Ovary (tissue), 9 donors: ENCODE results near the gene LGALS13. TPM values are rescaled to one million over a fixed set of nuclear protein-coding genes. Genes with fewer than 3 reads are reported as not detected.

ENCODE experiments used
- DNase-seq, 5 donors: peaks; one replicate each; pipeline ENCODE4 v3.0.0-alpha.2; 2019 to 2020
- H3K27ac ChIP-seq, 2 donors: fragments of 200-600 bp; one replicate each; pipeline versions ENCODE4 v1.5.1 to v1.8.0; 2019 to 2022
- H3K27me3 ChIP-seq: fragments of 200-600 bp; one replicate; pipeline ENCODE4 v1.8.0; 2022
- H3K36me3 ChIP-seq: fragments of 200-600 bp; sonication (generic); one replicate; pipeline ENCODE4 v1.5.1; 2019
- H3K4me1 ChIP-seq: one replicate; pipeline ENCODE4 v1.8.1; 2013; ENCODE audit warnings: mild to moderate bottlenecking, moderate library complexity; ENCODE audit not compliant: insufficient read depth
- H3K4me3 ChIP-seq: fragments of 200-600 bp; sonication (generic); one replicate; pipeline ENCODE4 v1.5.1; 2017
- H3K9me3 ChIP-seq, 2 donors: fragments of 200-600 bp in 1 of 2; sonication (generic) in 1 of 2; one replicate each; pipeline versions ENCODE4 v1.5.1 to v1.8.1; 2013 to 2019; ENCODE audit warnings: mild to moderate bottlenecking in 1 of 2, moderate library complexity in 1 of 2
- CTCF ChIP-seq, 3 donors: fragments of 450-650 bp in 2 of 3; fragments of 200-600 bp in 1 of 3; IDR thresholded peaks; one replicate each; pipeline versions ENCODE4 v1.5.1 to v1.8.0; 2016 to 2022; ENCODE audit warnings: antibody characterized with exemption in 3 of 3, mild to moderate bottlenecking in 1 of 3
- EP300 ChIP-seq: sonication (generic); formaldehyde crosslinking; IDR thresholded peaks from one replicate; pipeline ENCODE4 v1.6.1; 2017; ENCODE audit warnings: antibody characterized with exemption
- POLR2A ChIP-seq: fragments of 450-650 bp; IDR thresholded peaks from one replicate; pipeline ENCODE4 v1.6.1; 2017; ENCODE audit warnings: antibody characterized with exemption, mild to moderate bottlenecking, moderate library complexity
- WGBS, 3 donors: extraction: QIAGEN DNeasy Blood & Tissue Kit in 1 of 3; methylation state at CpG; one replicate each; pipeline versions ENCODE4 v1.1.5 to v1.1.7; 2013 to 2017; 5-methylcytosine and 5-hydroxymethylcytosine counted together
- intact Hi-C, 4 donors: fragments of 100-400 bp; cut with DNase I; formaldehyde crosslinking; loops; one replicate each; pipeline versions ENCODE4 v1.11.0 to v1.15.1; 2022 to 2023
- polyA plus RNA-seq, 2 donors: library from polyadenylated mRNA; stranded (reverse); fragments of 200-250 nt in 1 of 2; fragments of 350-450 nt in 1 of 2; fragmentation: Illumina TruSeq in 1 of 2; extraction: RNeasy Lipid Tissue Mini Kit (QIAGEN cat#74804) in 1 of 2; gene quantifications; one replicate each; pipeline ENCODE4 v1.2.3, GENCODE V29; 2013 to 2014
- small RNA-seq: library from RNA; depleted of rRNA; stranded (forward); fragments of <200 nt; gene quantifications from one replicate; pipeline ENCODE3, GENCODE V24; 2016
- total RNA-seq, 7 donors: library from RNA; depleted of rRNA in 2 of 7; stranded (reverse); fragments of >200 nt in 2 of 7; fragmentation: NEBNext Ultra II Directional in 3 of 7; extraction: Animal tissue kit (Norgen Biotek cat#: 25700) in 3 of 7; gene quantifications; one replicate each; pipeline versions ENCODE4 v1.1.0 to v1.2.4, GENCODE V29; 2016 to 2023
- donor health status: DM: no; HTN: no; CAD: no; lungs with moderate emphysema.
- donor health status: DM: no; HTN: no; CAD: no.
- donor health status: Bipolar disorder and iron deficiency.
- donor health status: DM: yes; HTN: yes; CAD: no.
- donor health status: DM: no; HTN: no; CAD: no.
- donor health status: DM: yes; HTN: yes; CAD: no.

The LGALS13 gene
- total and polyA plus RNA-seq, 9 donors, result not detected

- 34 to 44% (median 35%) methylated on average over 3 of the region's 3 CpGs for WGBS, 3 donors
- intact Hi-C loops, result no loop called here
- TF ChIP-seq EP300 (no peak), POLR2A (no peak), CTCF (IDR thresholded peaks at IDR 0.05) (no peak)
- DNase-seq, result no peak
- Histone ChIP-seq H3K9me3 (no peaks in the 10 kb centered on the region), H3K27me3 (no peaks in the 10 kb centered on the region), H3K27ac (no peak overlapping the region), H3K4me1 (no peaks in the 10 kb centered on the region), H3K4me3 (no peak overlapping the region), H3K36me3 (no peaks in the 10 kb centered on the region)
Observed at GRCh38 chr19:39647918-39648317, 45.6 kb downstream of the LGALS13 start.

GRCh38 chr19:39655613-39656012 is 53.3 kb downstream of the LGALS13 start, which contains the start of gene LGALS16:
TSS of gene LGALS16 (plus strand) at chr19:39655913. CDS start at chr19:39655962, 49 bp downstream.
- Histone ChIP-seq H3K36me3 (no peaks in the 10 kb centered on the region), H3K4me3 (no peak within 1 kb of the TSS), H3K27ac (no peak within 1 kb of the TSS), H3K9me3 (no peaks in the 10 kb centered on the region), H3K4me1 (no peaks in the 10 kb centered on the region), H3K27me3 (no peaks in the 10 kb centered on the region)
- TF ChIP-seq CTCF (IDR thresholded peaks at IDR 0.05) (no peak), EP300 (no peak), POLR2A (no peak)
- intact Hi-C loops, result no loop called here
- 45 to 56% (median 54%) methylated on average over 3 of the region's 3 CpGs for WGBS, 3 donors
- no peak for DNase-seq

Small RNA genes within 50 kb of the gene (small RNA-seq; reads per million reads assigned to genes)
- gene AC005176.2 (not detected), gene RPS29P24 (not detected), gene RPS29P25 (not detected), gene RPS29P26 (not detected), gene RPS29P30 (not detected)

Other genes starting within 250 kb of the LGALS13 start
- 10 to 100 TPM; 31.0 to 60.2 (median 47.4) TPM for gene PAF1, start 211.4 kb upstream of the LGALS13 start, total RNA-seq
- gene PAF1, start 211.4 kb upstream of the LGALS13 start, polyA plus RNA-seq, result 10 to 100 TPM; 52.7 to 78.1 TPM
- gene MED29, start 211.1 kb upstream of the LGALS13 start, total RNA-seq, result 10 to 100 TPM; 27.7 to 62.9 (median 59.9) TPM
- gene MED29, start 211.1 kb upstream of the LGALS13 start, polyA plus RNA-seq, result 10 to 100 TPM; 43.5 to 48.8 TPM
- 100 to 1,000 TPM in 6 of 7 donors, 10 to 100 TPM in 1; 78.1 to 995 (median 152) TPM for gene ZFP36, start 195.7 kb upstream of the LGALS13 start, total RNA-seq
- 100 to 1,000 TPM; 204 to 320 TPM for gene ZFP36, start 195.7 kb upstream of the LGALS13 start, polyA plus RNA-seq
- gene PLEKHG2, start 189.9 kb upstream of the LGALS13 start, total RNA-seq, result 10 to 100 TPM in 6 of 7 donors, 1 to 10 TPM in 1; 8.6 to 68.0 (median 33.9) TPM
- gene PLEKHG2, start 189.9 kb upstream of the LGALS13 start, polyA plus RNA-seq, result 10 to 100 TPM; 12.9 to 23.0 TPM
- 1,000 to 10,000 TPM; 3,321 to 5,287 (median 4,531) TPM for gene RPS16, start 166.6 kb upstream of the LGALS13 start, total RNA-seq
- 1,000 to 10,000 TPM; 2,348 to 7,403 TPM for gene RPS16, start 166.6 kb upstream of the LGALS13 start, polyA plus RNA-seq
- 100 to 1,000 TPM in 4 of 7 donors, 10 to 100 TPM in 3; 51.4 to 127 (median 101) TPM for gene SUPT5H, start 156.9 kb upstream of the LGALS13 start, total RNA-seq
- 100 to 1,000 TPM in 1 of 2 donors, 10 to 100 TPM in 1; 98.8 to 163 TPM for gene SUPT5H, start 156.9 kb upstream of the LGALS13 start, polyA plus RNA-seq
- 10 to 100 TPM; 31.5 to 59.9 (median 51.4) TPM for gene TIMM50, start 121.7 kb upstream of the LGALS13 start, total RNA-seq
- 10 to 100 TPM; 41.2 to 48.3 TPM for gene TIMM50, start 121.7 kb upstream of the LGALS13 start, polyA plus RNA-seq
- gene DLL3, start 103.6 kb upstream of the LGALS13 start, total RNA-seq, result under 1 TPM in 3 of 7 donors, not detected in 4; 0.10 to 0.33 (median 0.24) TPM
- under 1 TPM; 0.10 to 0.22 TPM for gene DLL3, start 103.6 kb upstream of the LGALS13 start, polyA plus RNA-seq
- under 1 TPM in 1 of 7 donors, not detected in 6; 0.27 TPM for gene SELENOV, start 87.4 kb upstream of the LGALS13 start, total RNA-seq
- under 1 TPM in 1 of 2 donors, not detected in 1; 0.39 TPM for gene SELENOV, start 87.4 kb upstream of the LGALS13 start, polyA plus RNA-seq
- 1 to 10 TPM; 3.1 to 7.0 (median 6.2) TPM for gene EID2B, start 69.7 kb upstream of the LGALS13 start, total RNA-seq
- 1 to 10 TPM; 2.3 to 7.5 TPM for gene EID2B, start 69.7 kb upstream of the LGALS13 start, polyA plus RNA-seq
- 10 to 100 TPM in 5 of 7 donors, 1 to 10 TPM in 2; 6.9 to 17.0 (median 13.1) TPM for gene EID2, start 62.4 kb upstream of the LGALS13 start, total RNA-seq
- 10 to 100 TPM; 10.5 to 13.5 TPM for gene EID2, start 62.4 kb upstream of the LGALS13 start, polyA plus RNA-seq
- not detected for gene LGALS16, start 53.4 kb downstream of the LGALS13 start, total RNA-seq
- gene LGALS16, start 53.4 kb downstream of the LGALS13 start, polyA plus RNA-seq, result not detected
- gene LGALS14, start 102.0 kb downstream of the LGALS13 start, total RNA-seq, result not detected
- not detected for gene LGALS14, start 102.0 kb downstream of the LGALS13 start, polyA plus RNA-seq
- not detected for gene CLC, start 135.5 kb downstream of the LGALS13 start, total RNA-seq
- gene CLC, start 135.5 kb downstream of the LGALS13 start, polyA plus RNA-seq, result not detected
- gene LEUTX, start 176.3 kb downstream of the LGALS13 start, total RNA-seq, result not detected
- gene LEUTX, start 176.3 kb downstream of the LGALS13 start, polyA plus RNA-seq, result not detected
- gene DYRK1B, start 231.6 kb downstream of the LGALS13 start, total RNA-seq, result 10 to 100 TPM; 10.1 to 17.8 (median 13.4) TPM
- gene DYRK1B, start 231.6 kb downstream of the LGALS13 start, polyA plus RNA-seq, result 10 to 100 TPM; 18.1 to 31.0 TPM
- 100 to 1,000 TPM; 218 to 494 (median 369) TPM for gene FBL, start 243.9 kb downstream of the LGALS13 start, total RNA-seq
- 100 to 1,000 TPM; 378 to 532 TPM for gene FBL, start 243.9 kb downstream of the LGALS13 start, polyA plus RNA-seq